GM12874 (cell line): ENCODE measurements around the gene PRCP.

ENCODE experiments used
- TF ChIP-seq, protein P1 (sequence below): IDR thresholded peaks from 2 replicates; pipeline ENCODE4 v1.5.1; 2011; ENCODE audit warnings: low read depth, mild to moderate bottlenecking, control low read depth, low read length, moderate library complexity; ENCODE audit not compliant: insufficient read depth

The PRCP gene

DNA sequence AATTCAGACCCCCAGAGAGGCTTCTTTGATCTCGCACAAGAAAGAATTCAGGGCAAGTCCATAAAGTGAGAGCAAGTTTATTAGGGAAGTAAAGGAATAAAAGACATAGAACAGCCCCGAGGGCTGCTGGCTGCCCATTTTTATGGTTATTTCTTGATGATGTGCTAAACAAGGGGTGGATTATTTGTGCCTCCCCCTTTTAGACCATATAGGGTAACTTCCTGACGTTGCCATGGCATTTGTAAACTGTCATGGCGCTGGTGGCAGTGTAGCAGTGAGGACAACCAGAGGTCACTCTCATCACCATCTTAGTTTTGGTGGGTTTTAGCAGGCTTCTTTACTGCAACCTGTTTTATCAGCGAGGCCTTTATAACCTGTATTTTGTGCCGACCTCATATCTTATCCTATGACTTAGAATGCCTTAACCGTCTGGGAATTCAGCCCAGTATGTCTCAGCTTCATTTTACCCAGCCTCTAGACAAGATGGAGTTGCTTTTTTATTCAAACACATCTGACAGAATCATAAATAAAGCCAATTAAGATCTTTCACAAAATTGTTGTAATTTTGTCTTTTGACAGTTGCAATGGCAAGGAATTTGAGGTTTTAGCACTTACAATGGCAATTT lies 8.9 kb upstream of the PRCP start:
- TF ChIP-seq, protein P1, sequence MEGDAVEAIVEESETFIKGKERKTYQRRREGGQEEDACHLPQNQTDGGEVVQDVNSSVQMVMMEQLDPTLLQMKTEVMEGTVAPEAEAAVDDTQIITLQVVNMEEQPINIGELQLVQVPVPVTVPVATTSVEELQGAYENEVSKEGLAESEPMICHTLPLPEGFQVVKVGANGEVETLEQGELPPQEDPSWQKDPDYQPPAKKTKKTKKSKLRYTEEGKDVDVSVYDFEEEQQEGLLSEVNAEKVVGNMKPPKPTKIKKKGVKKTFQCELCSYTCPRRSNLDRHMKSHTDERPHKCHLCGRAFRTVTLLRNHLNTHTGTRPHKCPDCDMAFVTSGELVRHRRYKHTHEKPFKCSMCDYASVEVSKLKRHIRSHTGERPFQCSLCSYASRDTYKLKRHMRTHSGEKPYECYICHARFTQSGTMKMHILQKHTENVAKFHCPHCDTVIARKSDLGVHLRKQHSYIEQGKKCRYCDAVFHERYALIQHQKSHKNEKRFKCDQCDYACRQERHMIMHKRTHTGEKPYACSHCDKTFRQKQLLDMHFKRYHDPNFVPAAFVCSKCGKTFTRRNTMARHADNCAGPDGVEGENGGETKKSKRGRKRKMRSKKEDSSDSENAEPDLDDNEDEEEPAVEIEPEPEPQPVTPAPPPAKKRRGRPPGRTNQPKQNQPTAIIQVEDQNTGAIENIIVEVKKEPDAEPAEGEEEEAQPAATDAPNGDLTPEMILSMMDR = no peak

DNA sequence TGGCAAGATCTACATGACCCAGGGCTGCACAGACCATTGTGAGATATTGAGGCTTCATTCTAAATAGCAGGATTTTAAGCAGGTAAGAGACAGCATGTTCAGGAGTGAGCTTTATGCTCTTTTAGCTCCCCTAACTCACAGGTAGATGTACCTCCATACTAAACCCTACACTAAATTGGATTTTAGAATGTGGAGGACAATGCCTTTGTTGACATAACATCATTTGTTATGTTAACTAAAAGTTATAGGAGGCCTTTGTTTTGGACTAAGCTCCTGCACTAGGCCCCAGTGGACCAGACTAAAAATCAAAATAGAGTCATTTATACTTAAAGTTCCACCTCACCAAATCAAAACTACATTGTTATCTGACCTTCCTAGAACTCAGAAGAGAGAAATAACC lies 8.1 kb upstream of the PRCP start:
- TF ChIP-seq, protein P1 = no peak

DNA sequence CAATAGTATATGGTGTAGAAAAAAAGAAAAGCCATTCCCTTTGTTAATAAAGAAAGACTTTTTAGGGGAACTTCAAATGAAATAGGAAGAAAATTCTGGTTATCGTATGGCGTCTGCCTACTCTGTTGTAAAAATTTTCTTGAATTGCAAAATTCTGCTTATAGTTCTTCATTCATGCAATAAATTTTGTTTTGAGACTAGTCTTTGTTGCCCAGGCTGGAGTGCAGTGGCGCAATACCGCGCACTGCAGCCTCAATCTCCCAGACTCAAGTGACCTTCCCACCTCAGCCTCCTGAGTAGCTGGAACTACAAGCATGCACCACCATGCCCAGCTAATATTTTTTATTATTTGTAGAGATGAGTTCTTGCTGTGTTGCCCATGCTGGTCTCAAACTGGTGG lies 7.1 kb upstream of the PRCP start:
- TF ChIP-seq, protein P1 = no peak

DNA sequence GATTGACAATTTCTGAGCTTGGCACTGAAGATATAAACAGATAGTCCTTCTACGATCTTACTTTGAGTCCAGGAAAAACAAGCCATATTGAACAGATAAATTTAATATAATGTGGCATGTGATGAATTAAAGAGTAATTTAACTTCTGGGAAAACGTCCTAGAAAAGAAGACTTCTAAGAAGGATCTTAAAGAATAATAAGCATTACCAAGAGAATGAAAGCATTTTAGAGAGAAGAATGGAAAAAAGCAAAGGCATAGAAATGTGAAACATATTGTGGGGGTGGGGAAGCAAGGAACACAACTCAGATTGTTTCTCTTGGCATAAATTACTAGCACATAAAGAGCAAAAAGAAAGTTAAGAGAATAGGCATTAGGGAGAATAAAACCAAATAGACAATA lies 6.7 kb upstream of the PRCP start:
- TF ChIP-seq, protein P1 = no peak

DNA sequence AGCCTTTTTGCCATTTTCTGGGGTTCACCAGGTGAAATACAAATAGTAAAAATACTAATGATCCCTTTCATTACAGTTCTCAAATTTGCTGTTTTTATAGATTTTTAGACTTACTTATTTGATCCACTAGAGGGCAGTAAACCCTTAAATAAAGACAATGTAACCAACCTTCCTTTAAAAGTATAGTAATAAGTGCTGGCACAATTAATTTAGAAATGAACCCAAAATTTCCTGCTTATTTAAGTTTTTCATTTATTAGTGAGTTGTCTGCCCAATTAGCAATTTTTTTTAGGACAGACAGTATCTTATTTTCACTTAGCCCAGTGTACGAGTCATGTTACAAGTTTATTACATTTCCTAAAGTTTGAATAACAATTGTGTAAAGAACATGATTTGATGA lies 6.0 kb upstream of the PRCP start:
- TF ChIP-seq, protein P1 = no peak

DNA sequence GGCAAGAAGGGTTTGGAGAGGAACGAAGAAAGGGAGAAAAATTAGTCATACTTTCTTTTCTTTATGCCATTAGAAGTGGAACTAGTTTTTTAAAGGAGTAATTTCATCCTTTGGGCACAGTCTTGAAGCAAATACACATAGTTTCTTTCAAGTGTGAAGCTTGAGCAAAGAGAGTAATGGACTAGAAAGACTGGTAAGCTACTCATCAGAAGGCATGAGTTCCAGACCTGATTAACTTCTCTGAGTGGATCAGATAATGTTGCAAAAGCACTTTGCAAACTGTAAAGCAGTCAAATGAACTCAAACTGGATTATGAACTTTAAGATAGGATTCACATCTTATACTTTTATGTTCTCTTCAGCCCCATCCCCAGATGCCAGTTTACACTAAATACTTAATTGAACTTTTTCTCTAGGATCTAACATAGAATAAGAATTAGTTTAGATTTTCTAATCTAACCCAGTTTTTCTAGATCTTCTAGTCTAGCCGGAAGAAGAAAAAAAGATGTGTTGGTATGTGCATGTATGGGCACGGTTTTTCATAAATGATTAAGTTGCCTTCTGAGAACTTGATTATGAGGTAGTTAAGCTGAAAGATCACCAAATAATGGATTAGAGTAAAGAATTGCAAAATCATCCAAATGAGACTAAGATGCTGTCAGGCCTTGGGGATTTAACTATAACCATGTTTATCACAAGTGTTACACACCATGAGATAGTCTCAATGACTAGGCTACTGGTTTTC lies 3.8 kb upstream of the PRCP start:
- TF ChIP-seq, protein P1 = no peak

DNA sequence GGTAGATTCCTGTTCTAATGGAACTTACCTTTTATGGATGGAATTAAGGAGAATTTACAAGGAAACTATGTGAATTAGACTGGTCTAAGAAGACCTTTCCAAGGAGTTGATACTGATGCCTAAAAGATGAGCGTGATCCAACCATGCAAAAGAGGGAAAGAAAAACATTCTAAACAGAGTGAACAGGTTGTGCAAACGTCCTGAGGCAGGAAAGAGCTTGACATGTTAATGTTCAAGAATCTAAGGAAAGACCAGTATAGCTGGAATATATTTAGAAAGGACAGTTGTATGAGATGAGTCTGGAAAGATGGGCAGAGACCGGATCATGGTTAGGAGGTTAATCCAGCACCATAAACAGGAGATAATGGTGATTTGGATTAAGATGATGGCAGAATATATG lies 2.6 kb upstream of the PRCP start:
- TF ChIP-seq, protein P1 = no peak
